Suppressor macrophage (primary cell): ENCODE results near the gene ARG2.

ENCODE experiments used
- DNase-seq, 4 experiments: peaks; one replicate each; pipeline ENCODE4 v3.0.0-alpha.2; 2020 to 2022
- total RNA-seq, 17 experiments: gene quantifications; one replicate each; lab custom pipeline; 2026; ENCODE audit warnings: mixed read lengths in 6 of 17, inconsistent platforms in 3 of 17; lab: John Stamatoyannopoulos, UW

ARG2 gene
- 0.42 to 10.1 (median 1.4) reads per million in 17 experiments for total RNA-seq

DNA sequence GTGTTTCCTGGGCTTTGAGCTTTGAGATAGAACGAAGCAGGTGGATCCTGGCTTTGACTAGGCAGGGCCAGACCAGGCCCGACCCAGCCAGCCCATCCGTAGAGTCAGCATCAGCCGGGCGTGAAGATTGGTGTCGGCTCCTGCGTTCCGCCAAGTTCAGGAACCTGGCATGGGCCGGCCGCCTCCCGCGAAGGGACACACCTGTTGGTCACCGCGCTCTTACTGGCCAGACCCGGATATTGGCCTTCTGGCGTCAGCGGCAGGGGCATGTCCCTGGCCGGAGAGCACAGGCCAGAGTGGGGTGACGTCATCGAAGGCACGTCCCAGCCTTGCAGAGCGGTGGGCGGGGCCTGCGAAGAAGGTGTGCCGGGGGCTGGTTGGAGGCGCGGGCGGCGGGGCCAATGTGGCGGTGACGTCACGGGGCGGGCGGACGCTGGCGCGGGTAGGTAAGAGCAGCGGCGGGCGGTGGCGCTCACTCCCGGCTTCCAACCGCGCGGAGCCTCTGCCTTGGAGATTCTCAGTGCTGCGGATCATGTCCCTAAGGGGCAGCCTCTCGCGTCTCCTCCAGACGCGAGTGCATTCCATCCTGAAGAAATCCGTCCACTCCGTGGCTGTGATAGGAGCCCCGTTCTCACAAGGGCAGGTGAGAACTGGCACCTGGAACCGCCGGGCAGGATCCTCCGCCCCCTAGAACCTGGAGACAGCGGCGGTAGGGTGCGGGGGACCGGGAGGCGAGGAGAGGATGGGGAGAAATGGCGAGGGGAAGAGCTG is at the start of gene ARG2:
ARG2 (plus strand) TSS at position 475 of the 771 bp plus-strand sequence; CDS start at position 533, 58 bp downstream.
- peak; percentile 89 to 96 (median 94) for DNase-seq

DNA sequence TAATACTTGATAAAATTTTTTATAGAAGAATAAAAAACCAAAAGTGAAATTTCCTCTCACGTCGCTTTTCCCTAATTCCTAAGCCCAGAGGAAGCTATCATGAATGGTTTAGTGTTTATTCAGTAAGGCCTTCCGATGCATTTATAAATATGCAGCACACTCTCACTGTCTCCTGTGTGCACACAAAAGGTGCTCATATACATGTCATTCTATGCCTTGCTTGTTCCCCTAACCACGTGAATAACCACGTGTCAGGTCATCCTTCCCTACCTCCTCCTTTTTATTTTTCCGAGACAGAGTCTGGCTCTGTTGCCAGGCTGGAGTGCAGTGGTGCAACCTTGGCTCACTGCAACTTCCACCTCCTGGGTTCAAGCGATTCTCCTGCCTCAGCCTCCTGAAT is 49.3 kb upstream of the ARG2 start:
- DNase-seq, result no peak

DNA sequence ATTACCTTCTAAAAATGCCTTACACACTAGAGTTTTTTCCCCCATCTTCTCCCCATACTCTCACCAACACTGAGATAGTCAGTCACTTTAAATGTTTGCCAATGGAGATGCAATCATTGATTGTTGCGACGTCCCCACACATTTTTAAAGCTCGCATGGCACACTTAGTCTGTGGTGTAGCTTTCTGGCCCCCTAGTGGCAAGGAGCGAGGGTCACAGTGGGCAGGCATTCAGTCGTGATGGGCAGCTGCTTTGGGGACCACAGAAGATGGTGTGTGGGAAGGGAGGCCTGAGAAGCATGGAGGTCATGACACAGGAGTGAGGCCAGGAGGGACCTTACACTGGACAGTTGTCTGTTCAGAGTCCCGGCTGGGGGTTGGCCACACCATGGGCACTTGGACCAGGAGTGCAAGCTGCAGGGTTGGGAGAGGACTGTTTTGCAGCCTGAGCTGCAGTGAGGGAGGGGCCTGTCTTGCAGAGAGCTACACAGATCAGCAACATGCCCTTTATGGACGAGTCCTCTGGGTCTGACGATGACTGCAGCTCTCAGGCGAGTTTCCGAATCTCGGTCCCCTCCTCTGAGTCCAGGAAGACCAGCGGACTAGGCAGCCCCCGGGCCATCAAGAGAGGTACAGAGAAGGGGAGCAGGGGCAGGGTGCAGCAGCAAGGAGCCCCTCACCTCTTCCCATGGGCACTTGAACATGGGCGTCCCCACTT is 48.3 kb upstream of the ARG2 start:
- DNase-seq, result peak; percentile 74 to 84 (median 77)

DNA sequence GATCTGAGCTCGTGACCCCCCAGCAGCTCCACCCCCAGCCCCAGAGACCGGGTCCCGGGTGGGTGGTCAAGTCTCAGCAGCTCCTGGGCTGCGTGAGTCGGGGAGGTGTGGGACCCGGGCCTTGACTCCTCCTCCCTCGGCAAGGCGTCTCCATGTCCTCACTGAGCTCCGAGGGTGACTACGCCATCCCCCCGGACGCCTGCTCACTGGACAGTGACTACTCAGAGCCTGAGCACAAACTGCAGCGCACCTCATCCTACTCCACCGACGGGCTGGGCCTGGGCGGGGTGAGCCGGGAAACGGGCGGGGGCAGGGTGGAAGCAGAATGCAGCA is 47.8 kb upstream of the ARG2 start:
- DNase-seq, result no peak

DNA sequence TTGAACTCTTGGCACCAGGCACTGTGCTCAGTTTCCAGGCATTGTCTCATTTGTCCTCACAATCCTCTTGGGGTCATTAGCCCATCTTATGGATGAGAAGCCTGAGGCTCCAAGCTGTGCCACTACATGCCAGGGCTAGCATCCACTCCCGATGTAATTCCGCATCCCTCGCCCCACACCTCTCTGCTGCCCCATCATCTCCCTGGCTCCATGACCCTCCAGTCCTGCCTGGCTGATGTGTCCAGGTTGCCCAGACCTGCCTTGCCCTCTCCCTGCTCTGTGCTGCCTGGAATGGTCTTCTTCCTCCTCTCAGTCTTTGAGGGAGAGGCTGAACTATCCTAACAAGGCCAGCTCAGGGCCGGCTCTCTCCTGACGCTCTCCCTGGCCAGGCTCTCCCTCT is 47.1 kb upstream of the ARG2 start:
- no peak for DNase-seq

DNA sequence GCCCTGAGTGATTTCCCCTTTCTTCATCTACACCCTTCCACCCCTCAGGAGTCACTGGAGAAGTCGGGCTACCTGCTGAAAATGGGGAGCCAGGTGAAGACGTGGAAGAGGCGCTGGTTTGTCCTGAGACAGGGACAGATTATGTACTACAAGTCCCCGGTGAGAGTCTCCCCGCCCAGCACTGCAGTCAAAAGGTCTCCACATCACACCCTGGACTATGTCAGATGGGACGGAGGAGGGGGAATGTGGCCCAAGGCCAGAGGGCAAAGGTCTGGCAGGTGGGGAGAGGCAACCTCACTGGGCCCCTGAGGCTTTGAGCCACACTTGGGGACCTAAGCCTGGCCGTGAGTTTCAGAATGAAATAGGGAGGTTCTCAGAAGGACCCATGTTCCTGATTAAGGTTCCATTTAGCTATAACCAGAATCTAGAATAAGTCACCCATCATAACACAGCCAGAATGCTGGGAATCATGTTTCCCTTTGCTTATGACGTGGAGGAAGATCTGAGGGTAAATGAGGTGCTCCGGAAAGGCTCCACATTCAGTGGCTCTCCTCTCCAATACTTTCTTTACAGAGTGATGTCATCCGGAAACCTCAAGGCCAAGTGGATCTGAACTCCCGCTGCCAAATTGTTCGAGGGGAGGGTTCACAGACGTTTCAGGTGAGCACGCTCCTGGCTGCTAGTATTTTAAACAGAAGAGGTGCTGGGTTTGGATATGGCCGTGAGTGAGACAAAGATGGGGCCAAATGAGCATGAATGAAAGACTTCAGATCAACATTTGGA is 46.3 kb upstream of the ARG2 start:
- no peak for DNase-seq

DNA sequence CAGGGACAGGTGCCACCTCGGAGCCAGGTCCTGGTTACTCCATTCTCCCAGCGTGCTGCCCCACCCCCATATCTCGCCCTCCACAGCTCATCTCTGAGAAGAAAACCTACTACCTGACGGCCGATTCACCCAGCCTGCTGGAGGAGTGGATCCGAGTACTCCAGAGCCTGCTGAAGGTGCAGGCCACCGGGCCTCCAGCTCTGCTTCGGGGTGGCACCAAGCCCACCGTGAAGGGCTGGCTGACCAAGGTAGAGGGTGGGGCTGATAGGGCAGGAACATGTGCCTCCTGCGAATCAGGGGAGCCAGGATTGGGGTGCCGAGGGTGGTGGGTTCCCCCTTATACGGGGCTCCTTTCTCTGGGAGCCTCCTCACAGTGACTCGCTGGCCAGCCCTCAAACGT is 45.6 kb upstream of the ARG2 start:
- no peak for DNase-seq

DNA sequence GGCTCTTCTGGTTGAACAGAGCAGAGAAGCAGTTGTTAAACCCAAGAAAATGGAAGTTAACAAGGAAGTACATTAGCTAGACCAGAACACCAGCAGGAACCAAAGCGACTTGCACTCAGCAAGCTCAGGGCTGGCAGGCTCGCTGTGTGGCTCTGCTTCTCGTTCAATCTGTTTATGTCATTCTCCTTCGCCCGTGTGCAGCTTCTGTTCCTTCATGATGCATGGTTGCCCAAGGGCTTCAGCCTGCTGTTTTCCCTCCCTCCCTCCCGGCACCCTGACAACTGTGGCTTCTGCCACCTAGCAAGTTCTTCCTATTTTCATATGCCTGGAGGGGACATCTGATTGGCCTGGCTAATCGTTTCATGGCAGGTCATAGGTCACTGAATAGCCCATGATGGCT is 44.9 kb upstream of the ARG2 start:
- peak; percentile 9 to 19 (median 11) for DNase-seq

DNA sequence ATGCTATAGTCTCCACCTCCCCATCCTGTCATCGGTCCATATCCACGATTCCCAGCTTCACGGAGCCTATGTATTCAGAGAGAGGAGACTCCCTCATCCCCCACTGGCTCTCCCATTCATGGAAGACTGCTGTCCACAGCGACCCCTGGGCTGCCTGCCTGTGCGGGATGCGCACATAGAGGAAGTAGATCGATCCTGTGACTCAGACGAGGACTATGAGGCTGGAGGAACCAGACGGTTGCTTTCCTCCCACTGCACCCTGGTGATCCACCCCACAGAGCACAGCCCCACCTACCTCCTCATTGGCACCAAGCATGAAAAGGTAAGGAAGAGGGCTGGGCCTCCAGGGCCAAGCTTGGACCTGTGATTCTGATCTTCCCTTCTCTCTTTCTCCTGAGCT is 44.0 kb upstream of the ARG2 start:
- DNase-seq, result peak; percentile 61 to 82 (median 78)

DNA sequence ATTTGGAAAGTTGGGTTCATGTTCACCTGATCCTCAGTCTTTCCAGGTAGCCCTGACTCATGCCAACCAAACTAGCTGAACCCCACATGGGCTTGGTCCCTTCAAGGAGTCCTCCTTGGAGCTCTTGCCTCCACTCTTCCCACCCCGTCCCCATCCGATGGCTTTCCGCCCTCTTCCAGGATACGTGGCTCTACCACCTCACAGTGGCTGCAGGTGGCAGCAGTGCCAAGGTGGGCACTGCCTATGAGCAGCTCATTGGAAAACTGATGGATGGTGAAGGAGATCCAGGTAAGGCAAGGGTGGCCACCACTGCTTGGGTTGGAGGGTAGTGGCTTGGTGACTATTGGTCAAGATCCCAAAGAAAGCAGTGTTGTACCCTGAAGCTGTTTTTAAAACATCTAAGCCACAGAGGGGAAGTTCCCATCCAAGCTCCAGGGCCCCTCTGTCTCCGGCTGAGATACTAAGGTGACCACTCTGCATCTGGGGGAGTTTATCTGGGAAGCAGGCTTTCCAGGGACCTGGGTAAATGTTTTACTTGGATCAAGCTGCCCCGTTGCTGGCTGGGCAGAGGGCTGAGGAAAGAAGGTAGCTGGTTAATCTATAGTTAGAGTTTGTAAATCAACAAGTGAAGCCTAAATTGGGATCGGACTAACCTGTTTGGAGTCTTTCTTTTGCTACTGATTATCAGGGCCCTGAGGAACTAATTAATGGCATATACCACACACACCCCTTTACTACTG is 43.3 kb upstream of the ARG2 start:
- no peak for DNase-seq

DNA sequence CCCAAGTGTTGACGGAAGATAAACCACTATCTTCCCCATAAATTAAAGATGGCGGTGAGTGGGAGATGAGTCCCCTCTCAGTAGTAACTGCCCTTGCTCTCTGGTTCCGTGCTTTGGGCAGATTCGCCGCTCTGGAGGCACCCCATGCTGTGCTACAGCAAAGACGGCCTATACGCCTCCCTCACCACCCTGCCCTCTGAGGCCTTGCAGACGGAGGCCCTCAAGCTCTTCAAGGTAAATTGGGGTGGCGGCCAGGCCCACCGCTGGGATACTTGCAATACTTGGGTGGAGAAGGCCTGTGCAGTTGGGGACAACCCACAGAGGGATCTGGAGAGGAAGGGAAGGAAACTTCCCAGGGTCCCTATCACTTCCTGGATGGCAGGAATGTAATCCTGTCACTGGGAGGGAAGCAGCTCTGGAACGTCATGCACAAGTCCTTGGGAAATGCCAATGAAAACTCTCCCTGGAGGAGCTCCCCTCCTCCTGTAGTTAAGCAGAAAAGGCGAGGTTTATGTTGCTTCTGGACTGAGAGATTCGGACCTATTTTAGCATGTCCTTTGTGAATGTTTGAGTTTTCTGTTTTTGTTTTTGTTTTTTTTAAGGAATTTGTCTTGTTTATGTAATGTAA is 42.4 kb upstream of the ARG2 start:
- DNase-seq, result no peak

DNA sequence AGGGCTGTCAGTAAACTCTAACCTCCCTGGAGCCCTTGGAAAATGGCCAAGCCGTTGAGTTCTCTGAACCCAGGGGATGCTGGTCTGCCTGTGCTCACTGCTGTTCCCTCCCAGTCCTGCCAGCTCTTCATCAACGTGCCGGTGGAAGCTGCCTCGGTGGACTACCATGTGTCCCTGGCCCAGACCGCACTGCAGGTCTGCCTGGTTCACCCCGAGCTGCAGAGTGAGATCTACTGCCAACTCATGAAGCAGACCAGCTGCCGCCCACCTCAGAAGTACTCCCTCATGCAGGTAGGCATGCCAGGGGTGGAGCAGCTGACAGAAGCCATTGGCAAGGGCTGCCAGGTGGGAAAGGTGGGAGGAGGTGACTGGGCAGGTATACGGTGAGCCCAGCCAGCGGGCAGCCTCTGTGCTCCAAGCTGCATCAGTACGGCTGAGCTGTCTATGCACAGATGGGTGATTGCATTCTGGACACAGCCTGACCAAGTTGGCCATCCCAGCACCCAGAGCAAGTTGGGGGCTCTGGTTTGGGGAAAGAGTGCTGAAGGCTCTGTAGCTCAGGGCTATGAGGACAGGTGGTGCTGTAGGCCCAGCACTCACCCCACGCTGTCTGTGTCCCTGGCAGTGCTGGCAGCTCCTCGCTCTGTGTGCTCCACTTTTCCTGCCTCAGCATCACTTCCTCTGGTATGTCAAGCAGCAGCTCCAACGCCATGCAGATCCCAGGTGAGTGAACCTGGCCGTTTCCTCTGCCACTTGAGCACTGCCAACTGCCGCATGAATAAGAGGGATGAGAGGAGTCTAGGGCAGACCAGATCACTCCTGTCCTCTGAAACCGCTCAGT is 41.6 kb upstream of the ARG2 start:
- DNase-seq, result no peak

DNA sequence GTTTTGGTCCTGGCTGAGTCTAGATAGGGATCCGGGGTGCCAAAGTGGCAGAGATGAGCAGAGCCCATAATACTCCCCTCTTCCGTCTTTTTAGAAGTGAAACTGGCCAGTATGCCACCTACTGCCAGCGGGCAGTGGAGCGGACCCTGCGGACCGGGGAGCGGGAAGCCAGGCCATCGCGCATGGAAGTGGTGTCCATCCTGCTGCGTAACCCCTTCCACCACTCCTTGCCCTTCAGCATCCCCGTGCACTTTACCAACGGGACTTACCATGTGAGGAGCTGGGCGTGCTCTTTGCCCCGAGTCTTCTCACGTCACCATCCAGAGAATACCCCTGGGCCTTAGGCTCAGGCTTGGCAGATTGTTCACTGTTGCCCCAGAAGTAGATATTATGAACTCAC is 40.7 kb upstream of the ARG2 start:
- no peak for DNase-seq

DNA sequence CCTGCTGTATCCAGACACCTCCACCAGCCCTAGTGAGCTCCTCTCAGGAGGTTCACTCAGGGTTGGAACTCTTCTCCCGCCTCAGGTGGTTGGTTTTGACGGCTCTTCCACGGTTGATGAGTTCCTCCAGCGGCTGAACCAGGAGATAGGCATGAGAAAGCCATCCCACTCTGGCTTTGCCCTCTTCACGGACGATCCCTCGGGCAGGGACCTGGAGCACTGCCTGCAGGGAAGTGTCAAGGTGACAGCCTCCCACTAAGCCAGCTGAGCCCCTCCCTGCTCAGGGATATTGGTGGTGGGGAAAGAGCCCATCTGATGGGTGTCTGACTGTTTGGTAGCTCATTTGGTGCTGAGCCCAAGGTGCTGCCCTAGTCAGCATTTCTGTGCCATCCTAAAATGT is 40.1 kb upstream of the ARG2 start:
- no peak for DNase-seq

DNA sequence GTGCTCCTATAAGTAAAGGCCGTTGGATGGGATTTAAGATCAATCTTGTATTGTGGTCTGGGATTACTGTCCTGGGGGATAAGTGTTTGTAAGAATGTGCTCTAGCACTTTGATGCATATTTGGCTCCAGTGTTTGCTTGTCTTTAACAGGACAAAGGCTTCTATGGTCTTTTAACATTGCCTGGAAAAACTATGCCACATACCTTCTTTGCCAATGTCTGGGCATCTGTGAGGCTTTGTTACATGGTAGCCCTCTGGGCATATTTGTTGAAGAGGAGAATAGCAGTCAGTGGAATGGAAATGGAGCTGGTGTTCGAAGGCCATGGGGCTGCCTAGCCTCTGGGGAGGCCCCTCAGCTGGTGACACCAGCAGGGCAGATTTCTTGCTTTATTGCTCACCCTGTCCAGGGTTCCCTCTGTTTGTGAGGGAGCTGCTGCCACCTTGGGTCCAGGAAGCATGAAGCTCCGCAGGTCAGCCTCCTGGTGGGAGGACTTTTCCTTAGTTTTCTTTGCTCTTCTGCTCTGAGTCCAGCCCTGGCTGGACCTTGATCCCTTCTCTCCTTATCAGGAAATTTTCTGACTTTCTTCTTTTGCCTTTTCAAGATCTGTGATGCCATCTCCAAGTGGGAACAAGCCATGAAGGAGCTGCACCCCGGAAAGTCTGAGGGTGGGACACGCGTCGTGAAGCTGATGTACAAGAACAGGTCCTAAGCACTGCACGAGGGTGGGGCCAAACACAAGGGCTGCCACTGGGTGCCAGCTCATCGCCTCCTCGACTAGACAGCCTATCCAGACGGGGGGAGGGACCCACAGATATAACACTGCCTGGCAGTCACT is 39.2 kb upstream of the ARG2 start:
- no peak for DNase-seq

DNA sequence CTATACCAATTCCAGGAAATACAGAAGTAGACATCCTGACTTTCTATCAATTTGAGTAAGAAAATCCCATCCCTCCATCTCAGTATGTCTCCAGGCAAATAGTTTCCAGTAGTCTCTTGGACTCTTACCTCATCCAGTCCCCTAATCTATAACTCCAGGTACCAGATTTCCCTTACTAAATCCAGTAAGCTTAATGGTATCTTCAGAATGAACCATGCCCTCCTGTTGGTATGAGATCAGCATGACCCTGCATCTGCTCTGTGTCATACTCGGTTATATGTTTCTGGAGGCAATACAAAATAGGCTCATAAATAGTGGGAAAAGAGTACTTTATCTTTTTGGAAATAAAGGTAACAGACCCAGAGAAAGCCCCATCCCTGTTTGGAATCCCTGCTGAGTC is 38.1 kb upstream of the ARG2 start:
- no peak for DNase-seq

DNA sequence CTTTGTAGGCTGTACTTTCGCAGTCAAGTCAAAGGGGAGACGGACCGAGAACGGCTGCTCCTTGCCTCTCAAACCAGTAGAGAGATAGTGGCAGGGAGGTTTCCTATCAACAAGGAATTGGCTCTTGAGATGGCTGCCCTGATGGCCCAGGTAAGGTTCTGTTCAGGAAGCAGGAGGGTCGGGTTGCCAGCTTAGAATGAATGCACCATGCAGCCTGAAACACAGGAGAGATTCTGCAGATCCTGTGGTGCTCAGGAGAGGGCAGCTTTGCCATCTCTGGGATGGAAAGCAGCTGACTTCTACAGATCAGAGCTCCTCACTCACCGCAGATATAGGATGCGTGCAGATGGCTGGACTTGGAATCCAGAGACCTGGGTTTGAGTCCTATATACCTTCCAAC is 37.7 kb upstream of the ARG2 start:
- no peak for DNase-seq

DNA sequence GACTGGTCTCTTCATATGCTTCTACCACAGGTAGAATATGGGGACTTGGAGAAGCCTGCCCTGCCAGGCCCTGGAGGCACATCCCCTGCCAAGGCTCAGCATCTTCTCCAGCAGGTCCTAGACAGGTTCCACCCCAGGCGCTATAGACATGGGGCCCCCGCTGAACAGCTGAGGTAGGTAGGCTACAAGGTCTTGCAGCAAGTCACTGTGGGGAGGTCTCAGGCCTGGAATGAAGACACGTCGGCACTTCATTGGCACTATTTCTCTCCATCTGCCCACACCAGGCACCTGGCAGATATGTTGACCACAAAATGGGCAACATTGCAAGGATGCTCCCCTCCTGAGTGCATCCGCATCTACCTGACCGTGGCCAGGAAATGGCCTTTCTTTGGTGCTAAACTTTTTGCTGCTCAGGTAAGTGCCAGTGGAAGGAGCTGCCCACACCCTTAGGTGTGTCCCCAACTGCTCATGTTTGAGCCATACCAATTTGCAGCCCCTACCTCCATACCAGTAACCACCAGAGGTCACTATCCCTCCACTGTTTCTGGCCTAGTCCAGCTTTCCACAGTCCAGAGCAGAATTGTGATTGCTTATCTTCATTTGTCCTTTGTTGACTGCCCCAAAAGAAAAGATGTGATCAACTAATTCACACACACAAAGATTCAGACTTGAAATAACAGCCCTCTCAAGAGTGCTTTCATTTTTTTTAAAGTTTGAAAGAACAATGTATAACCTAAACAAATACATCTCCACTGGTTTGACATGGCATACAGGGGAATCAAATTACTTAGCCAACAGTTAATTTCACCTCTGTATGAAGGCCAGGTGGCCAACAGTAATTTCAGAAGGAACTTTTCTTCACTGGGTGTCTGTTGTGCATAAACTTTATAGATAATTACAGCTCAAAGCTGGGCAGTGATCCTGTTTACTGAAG is 35.7 kb upstream of the ARG2 start:
- DNase-seq, result peak; percentile 60 to 80 (median 68)

DNA sequence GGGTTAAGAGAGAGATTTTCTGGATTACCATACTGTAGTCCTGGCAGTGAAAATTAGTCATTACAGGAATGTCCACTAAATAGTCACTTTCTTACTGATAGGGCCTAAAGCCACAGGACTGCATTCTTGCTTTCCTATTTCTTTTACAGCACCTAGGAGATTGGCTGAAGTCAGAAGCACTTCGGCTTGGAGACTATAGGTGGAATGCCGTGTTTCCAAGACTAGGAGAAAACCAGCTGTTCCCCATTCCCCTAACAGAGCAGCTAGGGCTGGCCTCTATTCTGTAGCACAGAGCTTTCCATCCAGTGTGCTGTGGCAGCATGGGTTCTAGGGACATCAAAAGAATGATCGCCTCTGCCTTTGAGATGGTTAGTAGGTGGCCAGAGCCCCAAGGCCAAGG is 34.7 kb upstream of the ARG2 start:
- DNase-seq, result no peak
